Prostate gland (tissue), 2 donors: ENCODE measurements around the gene EIF6.

Experiments used
- POLR2A ChIP-seq: fragments of 450-650 bp; IDR thresholded peaks from one replicate; pipeline ENCODE4 v1.6.1; 2016; ENCODE audit warnings: antibody characterized with exemption, mild to moderate bottlenecking
- POLR2AphosphoS5 ChIP-seq: sonication (generic); formaldehyde crosslinking; IDR thresholded peaks from one replicate; pipeline ENCODE4 v1.6.1; 2017; ENCODE audit warnings: antibody characterized with exemption
- TF ChIP-seq, protein P1 (sequence below), 4 experiments: fragments of 200-600 bp in 2 of 4; fragments of 450-650 bp in 2 of 4; sonication (generic) in 2 of 4; IDR thresholded peaks; 1 replicate in 3 of 4; 2 replicates in 1 of 4; pipeline ENCODE4 v1.5.1; 2016 to 2019; ENCODE audit warnings: antibody characterized with exemption in 4 of 4, mild to moderate bottlenecking in 2 of 4, moderate library complexity in 2 of 4

DNA sequence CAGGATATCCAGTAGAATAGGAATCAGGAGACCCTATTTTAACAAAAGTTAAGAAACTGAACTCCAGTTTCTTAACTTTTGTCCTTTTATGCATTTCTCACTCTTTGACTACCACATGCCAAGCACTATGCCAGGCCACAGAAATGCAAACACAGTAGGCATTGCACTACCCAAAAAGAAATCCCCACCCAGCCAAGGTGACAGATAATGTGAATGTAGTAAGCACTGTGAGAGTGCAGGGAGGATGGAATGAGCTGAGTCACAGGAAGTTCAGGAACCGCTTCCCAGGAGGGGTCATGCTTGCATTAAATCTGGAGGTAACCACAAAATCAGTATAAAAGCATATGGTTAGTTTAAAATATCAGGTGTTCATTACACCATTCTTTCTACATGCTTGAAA lies 27.7 kb upstream of the EIF6 start:
- TF ChIP-seq, protein P1, sequence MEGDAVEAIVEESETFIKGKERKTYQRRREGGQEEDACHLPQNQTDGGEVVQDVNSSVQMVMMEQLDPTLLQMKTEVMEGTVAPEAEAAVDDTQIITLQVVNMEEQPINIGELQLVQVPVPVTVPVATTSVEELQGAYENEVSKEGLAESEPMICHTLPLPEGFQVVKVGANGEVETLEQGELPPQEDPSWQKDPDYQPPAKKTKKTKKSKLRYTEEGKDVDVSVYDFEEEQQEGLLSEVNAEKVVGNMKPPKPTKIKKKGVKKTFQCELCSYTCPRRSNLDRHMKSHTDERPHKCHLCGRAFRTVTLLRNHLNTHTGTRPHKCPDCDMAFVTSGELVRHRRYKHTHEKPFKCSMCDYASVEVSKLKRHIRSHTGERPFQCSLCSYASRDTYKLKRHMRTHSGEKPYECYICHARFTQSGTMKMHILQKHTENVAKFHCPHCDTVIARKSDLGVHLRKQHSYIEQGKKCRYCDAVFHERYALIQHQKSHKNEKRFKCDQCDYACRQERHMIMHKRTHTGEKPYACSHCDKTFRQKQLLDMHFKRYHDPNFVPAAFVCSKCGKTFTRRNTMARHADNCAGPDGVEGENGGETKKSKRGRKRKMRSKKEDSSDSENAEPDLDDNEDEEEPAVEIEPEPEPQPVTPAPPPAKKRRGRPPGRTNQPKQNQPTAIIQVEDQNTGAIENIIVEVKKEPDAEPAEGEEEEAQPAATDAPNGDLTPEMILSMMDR (IDR thresholded peaks at IDR 0.05) = no peak
- no peak for TF ChIP-seq POLR2A
- TF ChIP-seq POLR2AphosphoS5 = peak; percentile 34
